ENCODE results near the gene SLC25A29. TPM values are rescaled to one million over a fixed set of nuclear protein-coding genes. Genes with fewer than 3 reads are reported as not detected.
A peak's percentile ranks its signal among the peaks of the same experiment; 100 is the strongest.

Gene SLC25A29
- total RNA-seq, 1 experiment from 2014 or later = 33.9 TPM

GRCh38 chr14:100282766-100283419 is 23.4 kb downstream of the SLC25A29 start:
- Mint-ChIP-seq H3K9me3 (ENCODE audit: unreplicated experiment) (no peaks in the 10 kb centered on the region), H3K36me3 (ENCODE audit: insufficient read depth, unreplicated experiment) (peaks cover 43% of the 10 kb centered on the region), H3K4me3 (ENCODE audit: unreplicated experiment) (no peak overlapping the region), H3K27ac (ENCODE audit: low read depth, unreplicated experiment) (peak overlapping the region; percentile 63), H3K4me1 (ENCODE audit: insufficient read depth, unreplicated experiment) (peaks cover 31% of the 10 kb centered on the region), H3K27me3 (ENCODE audit: insufficient read depth, unreplicated experiment) (no peaks in the 10 kb centered on the region)
- BruUV-seq (replicated peaks) = no TSS peak
- CTCF ChIA-PET = interaction anchor here (0.7 to 2.1 kb wide), 9 partner anchors 11 to 1558 kb away, joined by 3 to 14 read pairs (median 4); no protein-coding TSS in a partner anchor
- intact Hi-C loops (cut with micrococcal nuclease) = no loop called here
- peak; percentile 20 for DNase-seq (ENCODE audit: unreplicated experiment)
- POLR2A ChIA-PET = interaction anchor here (1.0 to 2.5 kb wide), 4 partner anchors 10 to 95 kb away, joined by 3 to 8 read pairs (median 5); no protein-coding TSS in a partner anchor
- TF ChIP-seq CTCF (IDR thresholded peaks at IDR 0.05; ENCODE audit: unreplicated experiment) = no peak

GRCh38 chr14:100282083-100282350 is 24.2 kb downstream of the SLC25A29 start:
- TF ChIP-seq CTCF (IDR thresholded peaks at IDR 0.05; ENCODE audit: unreplicated experiment) = no peak
- Mint-ChIP-seq H3K27me3 (ENCODE audit: insufficient read depth, unreplicated experiment) (no peaks in the 10 kb centered on the region), H3K4me1 (ENCODE audit: insufficient read depth, unreplicated experiment) (peaks cover 31% of the 10 kb centered on the region), H3K4me3 (ENCODE audit: unreplicated experiment) (no peak overlapping the region), H3K9me3 (ENCODE audit: unreplicated experiment) (no peaks in the 10 kb centered on the region), H3K27ac (ENCODE audit: low read depth, unreplicated experiment) (peak overlapping the region; percentile 63), H3K36me3 (ENCODE audit: insufficient read depth, unreplicated experiment) (peaks cover 50% of the 10 kb centered on the region)
- CTCF ChIA-PET = interaction anchor here (1.1 to 2.1 kb wide), 3 partner anchors 10 to 95 kb away, joined by 3 to 14 read pairs (median 6); no protein-coding TSS in a partner anchor
- no peak for DNase-seq (ENCODE audit: unreplicated experiment)
- intact Hi-C loops (cut with micrococcal nuclease) = no loop called here
- no TSS peak for BruUV-seq (replicated peaks)
- POLR2A ChIA-PET = interaction anchor here (1.0 to 2.5 kb wide), 4 partner anchors 10 to 96 kb away, joined by 3 to 8 read pairs (median 5); no protein-coding TSS in a partner anchor

- Mint-ChIP-seq H3K36me3 (ENCODE audit: insufficient read depth, unreplicated experiment) (peaks cover 47% of the 10 kb centered on the region), H3K4me1 (ENCODE audit: insufficient read depth, unreplicated experiment) (peaks cover 31% of the 10 kb centered on the region), H3K9me3 (ENCODE audit: unreplicated experiment) (no peaks in the 10 kb centered on the region), H3K27ac (ENCODE audit: low read depth, unreplicated experiment) (no peak overlapping the region), H3K27me3 (ENCODE audit: insufficient read depth, unreplicated experiment) (no peaks in the 10 kb centered on the region), H3K4me3 (ENCODE audit: unreplicated experiment) (no peak overlapping the region)
- CTCF ChIA-PET = interaction anchor here (1.7 to 2.1 kb wide), 2 partner anchors 9 to 96 kb away, joined by 6 to 14 read pairs; no protein-coding TSS in a partner anchor
- no peak for TF ChIP-seq CTCF (IDR thresholded peaks at IDR 0.05; ENCODE audit: unreplicated experiment)
- no peak for DNase-seq (ENCODE audit: unreplicated experiment)
- POLR2A ChIA-PET = interaction anchor here (0.8 to 1.0 kb wide), 2 partner anchors 67 to 78 kb away, joined by 3 read pairs; no protein-coding TSS in a partner anchor
- no TSS peak for BruUV-seq (replicated peaks)
- intact Hi-C loops (cut with micrococcal nuclease) = no loop called here
Measured at GRCh38 chr14:100281286-100282082, 24.8 kb downstream of the SLC25A29 start.

GRCh38 chr14:100279563-100279962 is 26.7 kb downstream of the SLC25A29 start:
- H3K4me3 Mint-ChIP-seq (ENCODE audit: unreplicated experiment) = no peak overlapping the region
- no TSS peak for BruUV-seq (replicated peaks)
- H3K27me3 Mint-ChIP-seq (ENCODE audit: insufficient read depth, unreplicated experiment) = no peaks in the 10 kb centered on the region
- no peak for TF ChIP-seq CTCF (IDR thresholded peaks at IDR 0.05; ENCODE audit: unreplicated experiment)
- POLR2A ChIA-PET = interaction anchor here (0.7 kb wide), 1 partner anchor 22 kb away, joined by 3 read pairs; no protein-coding TSS in a partner anchor
- no peak for DNase-seq (ENCODE audit: unreplicated experiment)
- peak overlapping the region; percentile 57 for H3K27ac Mint-ChIP-seq (ENCODE audit: low read depth, unreplicated experiment)
- peaks cover 41% of the 10 kb centered on the region for H3K36me3 Mint-ChIP-seq (ENCODE audit: insufficient read depth, unreplicated experiment)
- H3K4me1 Mint-ChIP-seq (ENCODE audit: insufficient read depth, unreplicated experiment) = peaks cover 25% of the 10 kb centered on the region
- no peaks in the 10 kb centered on the region for H3K9me3 Mint-ChIP-seq (ENCODE audit: unreplicated experiment)
- intact Hi-C loops (cut with micrococcal nuclease) = no loop called here
- CTCF ChIA-PET = interaction anchor here (0.9 to 1.8 kb wide), 3 partner anchors 22 to 98 kb away, joined by 3 to 6 read pairs (median 3); no protein-coding TSS in a partner anchor
